HG03469 (cell line): ENCODE measurements around the gene CALM1.

Source experiments
- ATAC-seq: cut with Tn5 transposase; IDR thresholded peaks from one replicate; pipeline ENCODE4 v1.9.1; 2021; ENCODE audit warnings: mild to moderate bottlenecking, moderate library complexity, moderate number of reproducible peaks; ENCODE audit not compliant: unreplicated experiment

The CALM1 gene

GRCh38 chr14:90440021-90440451 lies 43.2 kb downstream of the CALM1 start:
- ATAC-seq, result no peak

- no peak for ATAC-seq
Measured at GRCh38 chr14:90440592-90440991, 43.8 kb downstream of the CALM1 start.

- ATAC-seq, result no peak
Measured at GRCh38 chr14:90442388-90442787, 45.6 kb downstream of the CALM1 start.

GRCh38 chr14:90443161-90444076 lies 46.6 kb downstream of the CALM1 start:
- ATAC-seq, result no peak

GRCh38 chr14:90444077-90444696 lies 47.4 kb downstream of the CALM1 start:
- ATAC-seq, result no peak

- ATAC-seq, result no peak
Measured at GRCh38 chr14:90445011-90445410, 48.2 kb downstream of the CALM1 start.

- no peak for ATAC-seq
Measured at GRCh38 chr14:90446405-90446804, 49.6 kb downstream of the CALM1 start.

- ATAC-seq, result no peak
Measured at GRCh38 chr14:90447720-90448497, 51.1 kb downstream of the CALM1 start.

- ATAC-seq, result no peak
Measured at GRCh38 chr14:90449411-90449810, 52.6 kb downstream of the CALM1 start.

- ATAC-seq, result no peak
Measured at GRCh38 chr14:90450151-90450550, 53.3 kb downstream of the CALM1 start.

- no peak for ATAC-seq
Measured at GRCh38 chr14:90450667-90451066, 53.8 kb downstream of the CALM1 start.

GRCh38 chr14:90451443-90451842 lies 54.6 kb downstream of the CALM1 start:
- ATAC-seq, result no peak

- no peak for ATAC-seq
Measured at GRCh38 chr14:90451961-90452360, 55.1 kb downstream of the CALM1 start.

GRCh38 chr14:90452366-90452765 lies 55.5 kb downstream of the CALM1 start:
- no peak for ATAC-seq

GRCh38 chr14:90453401-90453951 lies 56.6 kb downstream of the CALM1 start:
- ATAC-seq, result no peak

GRCh38 chr14:90454041-90455000 lies 57.5 kb downstream of the CALM1 start:
- ATAC-seq, result no peak

- no peak for ATAC-seq
Measured at GRCh38 chr14:90455100-90455571, 58.3 kb downstream of the CALM1 start.

GRCh38 chr14:90456551-90456950 lies 59.7 kb downstream of the CALM1 start:
- ATAC-seq, result no peak

GRCh38 chr14:90457186-90457585 lies 60.4 kb downstream of the CALM1 start:
- ATAC-seq, result no peak
